Liver (tissue), 9 donors: ENCODE data around the gene TAS1R1. TPM values are rescaled to one million over a fixed set of nuclear protein-coding genes. Genes with fewer than 3 reads are reported as not detected.
A peak's percentile ranks its signal among the peaks of the same experiment; 100 is the strongest.

Experiments used
- DNase-seq: peaks from one replicate; pipeline ENCODE4 v3.0.0-alpha.2; 2017; ENCODE audit warnings: low spot score
- H3K27ac ChIP-seq, 2 donors: one replicate each; pipeline ENCODE4 v1.7.0; 2013; ENCODE audit warnings: inconsistent platforms in 2 of 2, low read length in 2 of 2, control low read depth in 1 of 2, low read depth in 1 of 2, mild to moderate bottlenecking in 1 of 2
- H3K27me3 ChIP-seq, 4 donors: one replicate each; pipeline versions ENCODE4 v1.6.1 to v1.7.0; 2013; ENCODE audit warnings: low read length in 3 of 4, inconsistent platforms in 1 of 4, mild to moderate bottlenecking in 1 of 4, moderate library complexity in 1 of 4; ENCODE audit not compliant: control insufficient read depth in 4 of 4, insufficient read depth in 4 of 4
- H3K36me3 ChIP-seq, 4 donors: one replicate each; pipeline versions ENCODE4 v1.6.1 to v1.7.0; 2013; ENCODE audit warnings: low read length in 3 of 4, mild to moderate bottlenecking in 3 of 4, low read depth in 1 of 4, moderate library complexity in 1 of 4; ENCODE audit not compliant: control insufficient read depth in 4 of 4, insufficient read depth in 3 of 4
- H3K4me1 ChIP-seq, 4 donors: one replicate each; pipeline versions ENCODE4 v1.6.1 to v1.7.0; 2013; ENCODE audit warnings: low read length in 3 of 4, mild to moderate bottlenecking in 3 of 4, moderate library complexity in 1 of 4; ENCODE audit not compliant: control insufficient read depth in 4 of 4, insufficient read depth in 4 of 4
- H3K4me3 ChIP-seq, 3 donors: one replicate each; pipeline versions ENCODE4 v1.6.1 to v1.7.0; 2013; ENCODE audit warnings: low read length in 3 of 3, control low read depth in 1 of 3, low read depth in 1 of 3, mild to moderate bottlenecking in 1 of 3
- H3K9ac ChIP-seq, 2 donors: one replicate each; pipeline ENCODE4 v1.7.0; 2013; ENCODE audit warnings: low read length in 2 of 2, mild to moderate bottlenecking in 2 of 2, moderate library complexity in 2 of 2, control low read depth in 1 of 2, low read depth in 1 of 2
- H3K9me3 ChIP-seq, 4 donors: one replicate each; pipeline versions ENCODE4 v1.6.1 to v1.7.0; 2013; ENCODE audit warnings: low read length in 3 of 4; ENCODE audit not compliant: control insufficient read depth in 4 of 4
- EGR1 ChIP-seq, 2 donors: IDR thresholded peaks; 2 replicates each; pipeline ENCODE4 v1.6.1; 2016 to 2018; ENCODE audit warnings: antibody characterized with exemption in 2 of 2, low read depth in 2 of 2
- FOXA1 ChIP-seq: IDR thresholded peaks from 2 replicates; pipeline ENCODE4 v1.6.1; 2016; ENCODE audit warnings: antibody characterized with exemption
- FOXA2 ChIP-seq: IDR thresholded peaks from 2 replicates; pipeline ENCODE4 v1.6.1; 2016; ENCODE audit warnings: antibody characterized with exemption
- GABPA ChIP-seq, 2 donors: IDR thresholded peaks in 1 of 2; conservative IDR thresholded peaks in 1 of 2; 2 replicates each; pipeline ENCODE4 v1.6.1; 2016; ENCODE audit warnings: antibody characterized with exemption in 2 of 2, mild to moderate bottlenecking in 1 of 2, moderate library complexity in 1 of 2
- HNF4A ChIP-seq, 2 donors: conservative IDR thresholded peaks; 2 replicates each; pipeline ENCODE4 v1.6.1; 2016; ENCODE audit warnings: antibody characterized with exemption in 2 of 2, mild to moderate bottlenecking in 2 of 2
- HNF4G ChIP-seq: IDR thresholded peaks from 2 replicates; pipeline ENCODE4 v1.6.1; 2016; ENCODE audit warnings: antibody characterized with exemption
- JUND ChIP-seq, 2 donors: IDR thresholded peaks; 2 replicates each; pipeline ENCODE4 v1.6.1; 2016; ENCODE audit warnings: antibody characterized with exemption in 2 of 2
- NR2F2 ChIP-seq: IDR thresholded peaks from 2 replicates; pipeline ENCODE4 v1.6.1; 2016; ENCODE audit warnings: antibody characterized with exemption
- RAD21 ChIP-seq, 2 donors: IDR thresholded peaks; 2 replicates each; pipeline ENCODE4 v1.6.1; 2016; ENCODE audit warnings: antibody characterized with exemption in 2 of 2, mild to moderate bottlenecking in 2 of 2
- RXRA ChIP-seq, 2 donors: IDR thresholded peaks; 2 replicates each; pipeline ENCODE4 v1.6.1; 2017 to 2018; ENCODE audit warnings: antibody characterized with exemption in 2 of 2, mild to moderate bottlenecking in 1 of 2
- SP1 ChIP-seq: IDR thresholded peaks from 2 replicates; pipeline ENCODE4 v1.6.1; 2018; ENCODE audit warnings: antibody characterized with exemption, mild to moderate bottlenecking
- TAF1 ChIP-seq: conservative IDR thresholded peaks from 2 replicates; pipeline ENCODE4 v1.6.1; 2016; ENCODE audit warnings: antibody characterized with exemption, mild to moderate bottlenecking
- YY1 ChIP-seq: IDR thresholded peaks from 2 replicates; pipeline ENCODE4 v1.6.1; 2016; ENCODE audit warnings: antibody characterized with exemption, mild to moderate bottlenecking
- WGBS: extraction: QIAGEN DNeasy Blood & Tissue Kit; methylation state at CpG from one replicate; pipeline ENCODE4 v1.1.7; 2013; 5-methylcytosine and 5-hydroxymethylcytosine counted together
- polyA plus RNA-seq, 2 donors: library from polyadenylated mRNA; stranded (reverse) in 1 of 2; unstranded in 1 of 2; fragments of 200-250 nt in 1 of 2; fragments of >200 nt in 1 of 2; fragmentation: Nextera tagmentation in 1 of 2; extraction: Ambion mirVana in 1 of 2; gene quantifications; one replicate each; pipeline versions ENCODE4 v1.2.1 to v1.2.3, GENCODE V29; 2013 to 2015
- total RNA-seq, 2 donors: library from RNA; depleted of rRNA; stranded (reverse); fragments of >200 nt; gene quantifications; one replicate each; pipeline ENCODE4 v1.2.3, GENCODE V29; 2014
- TF ChIP-seq, protein P1 (sequence below): IDR thresholded peaks from 2 replicates; pipeline ENCODE4 v1.6.1; 2016; ENCODE audit warnings: antibody characterized with exemption
- TF ChIP-seq, protein P2 (sequence below): fragments of 150-350 bp; IDR thresholded peaks from 2 replicates; pipeline ENCODE4 v1.5.1; 2017; ENCODE audit warnings: improper control_type of control experiment, low read depth, low read length; ENCODE audit not compliant: missing input control
- TF ChIP-seq, protein P3 (sequence below): IDR thresholded peaks from 2 replicates; pipeline ENCODE4 v1.6.1; 2016; ENCODE audit warnings: antibody characterized with exemption
- TF ChIP-seq, protein P4 (sequence below): IDR thresholded peaks from 2 replicates; pipeline ENCODE4 v1.6.1; 2016; ENCODE audit warnings: antibody characterized with exemption, mild to moderate bottlenecking
- TF ChIP-seq, protein P5 (sequence below): IDR thresholded peaks from 2 replicates; pipeline ENCODE4 v1.6.1; 2016; ENCODE audit warnings: antibody characterized with exemption
- donor health status: healthy.
- donor health status: healthy.
- donor health status: healthy.
- donor health status: healthy.
- donor health status: healthy.

The TAS1R1 gene
- total and polyA plus RNA-seq, 4 donors, result not detected

DNA sequence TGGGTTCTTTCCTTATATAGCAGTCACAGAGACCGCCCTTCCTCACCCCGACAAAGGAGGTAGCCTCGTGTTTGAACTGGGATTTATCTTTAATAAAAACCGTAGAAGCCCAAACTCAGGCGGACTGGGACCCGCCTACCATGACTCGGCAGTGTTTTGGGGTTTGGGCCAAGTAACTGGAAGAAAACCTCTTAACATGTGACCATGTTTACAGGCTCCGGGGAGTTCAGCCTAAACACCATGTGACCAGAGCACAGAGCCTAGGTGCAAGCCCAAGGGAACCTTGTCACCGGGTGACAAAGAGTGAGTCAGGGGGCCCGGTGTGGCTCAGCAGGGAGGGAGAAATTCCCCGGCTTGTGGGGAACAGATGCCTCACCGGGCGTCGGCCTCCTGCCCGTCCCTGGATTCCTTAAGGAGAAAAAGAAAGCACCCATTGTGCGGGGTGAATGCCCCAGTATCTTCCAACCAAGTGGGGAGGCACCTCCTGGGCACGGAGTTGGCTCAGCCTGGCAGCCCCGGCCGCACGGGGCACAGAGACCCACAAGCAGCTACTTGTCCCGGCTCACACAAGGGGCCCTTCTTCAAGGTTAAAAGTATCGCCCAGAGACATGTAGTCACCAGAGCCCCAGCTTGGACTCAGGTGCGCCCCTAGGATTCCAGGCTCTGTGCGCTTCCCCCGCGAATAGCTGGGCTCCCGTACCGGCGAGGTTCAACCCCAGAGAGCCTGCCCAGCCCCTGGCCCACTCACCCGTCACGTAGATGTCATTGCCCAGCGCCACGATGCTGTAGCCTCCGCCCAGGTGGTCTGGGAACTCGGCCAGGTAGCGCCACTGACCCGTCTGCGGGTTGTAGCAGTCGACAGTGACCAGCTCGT, 46.2 kb downstream of the TAS1R1 start:
- TF ChIP-seq, protein P1, sequence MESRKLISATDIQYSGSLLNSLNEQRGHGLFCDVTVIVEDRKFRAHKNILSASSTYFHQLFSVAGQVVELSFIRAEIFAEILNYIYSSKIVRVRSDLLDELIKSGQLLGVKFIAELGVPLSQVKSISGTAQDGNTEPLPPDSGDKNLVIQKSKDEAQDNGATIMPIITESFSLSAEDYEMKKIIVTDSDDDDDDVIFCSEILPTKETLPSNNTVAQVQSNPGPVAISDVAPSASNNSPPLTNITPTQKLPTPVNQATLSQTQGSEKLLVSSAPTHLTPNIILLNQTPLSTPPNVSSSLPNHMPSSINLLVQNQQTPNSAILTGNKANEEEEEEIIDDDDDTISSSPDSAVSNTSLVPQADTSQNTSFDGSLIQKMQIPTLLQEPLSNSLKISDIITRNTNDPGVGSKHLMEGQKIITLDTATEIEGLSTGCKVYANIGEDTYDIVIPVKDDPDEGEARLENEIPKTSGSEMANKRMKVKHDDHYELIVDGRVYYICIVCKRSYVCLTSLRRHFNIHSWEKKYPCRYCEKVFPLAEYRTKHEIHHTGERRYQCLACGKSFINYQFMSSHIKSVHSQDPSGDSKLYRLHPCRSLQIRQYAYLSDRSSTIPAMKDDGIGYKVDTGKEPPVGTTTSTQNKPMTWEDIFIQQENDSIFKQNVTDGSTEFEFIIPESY, result peak; percentile 77
- TF ChIP-seq RXRA (IDR thresholded peaks at IDR 0.05) (peak; percentile 55 to 82), FOXA1 (peak; percentile 66), EGR1 (IDR thresholded peaks at IDR 0.05; ENCODE audit: low read depth in 2 of 2) (no peak), JUND (IDR thresholded peaks at IDR 0.05) (peak; percentile 34 to 58), YY1 (peak; percentile 83), TAF1 (peak; percentile 65), GABPA (IDR thresholded peaks at IDR 0.05 in 1 of 2, conservative IDR thresholded peaks at IDR 0.05 in 1 of 2) (peak in 1 of 2 donors; percentile 45), HNF4A (conservative IDR thresholded peaks at IDR 0.05) (peak; percentile 33 to 75), NR2F2 (peak; percentile 34), RAD21 (IDR thresholded peaks at IDR 0.05) (peak; percentile 47 to 56), HNF4G (no peak), SP1 (peak; percentile 54), FOXA2 (peak; percentile 75)
- TF ChIP-seq, protein P2, sequence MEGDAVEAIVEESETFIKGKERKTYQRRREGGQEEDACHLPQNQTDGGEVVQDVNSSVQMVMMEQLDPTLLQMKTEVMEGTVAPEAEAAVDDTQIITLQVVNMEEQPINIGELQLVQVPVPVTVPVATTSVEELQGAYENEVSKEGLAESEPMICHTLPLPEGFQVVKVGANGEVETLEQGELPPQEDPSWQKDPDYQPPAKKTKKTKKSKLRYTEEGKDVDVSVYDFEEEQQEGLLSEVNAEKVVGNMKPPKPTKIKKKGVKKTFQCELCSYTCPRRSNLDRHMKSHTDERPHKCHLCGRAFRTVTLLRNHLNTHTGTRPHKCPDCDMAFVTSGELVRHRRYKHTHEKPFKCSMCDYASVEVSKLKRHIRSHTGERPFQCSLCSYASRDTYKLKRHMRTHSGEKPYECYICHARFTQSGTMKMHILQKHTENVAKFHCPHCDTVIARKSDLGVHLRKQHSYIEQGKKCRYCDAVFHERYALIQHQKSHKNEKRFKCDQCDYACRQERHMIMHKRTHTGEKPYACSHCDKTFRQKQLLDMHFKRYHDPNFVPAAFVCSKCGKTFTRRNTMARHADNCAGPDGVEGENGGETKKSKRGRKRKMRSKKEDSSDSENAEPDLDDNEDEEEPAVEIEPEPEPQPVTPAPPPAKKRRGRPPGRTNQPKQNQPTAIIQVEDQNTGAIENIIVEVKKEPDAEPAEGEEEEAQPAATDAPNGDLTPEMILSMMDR, result no peak
- TF ChIP-seq, protein P3, sequence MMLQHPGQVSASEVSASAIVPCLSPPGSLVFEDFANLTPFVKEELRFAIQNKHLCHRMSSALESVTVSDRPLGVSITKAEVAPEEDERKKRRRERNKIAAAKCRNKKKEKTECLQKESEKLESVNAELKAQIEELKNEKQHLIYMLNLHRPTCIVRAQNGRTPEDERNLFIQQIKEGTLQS, result no peak
- TF ChIP-seq, protein P4, sequence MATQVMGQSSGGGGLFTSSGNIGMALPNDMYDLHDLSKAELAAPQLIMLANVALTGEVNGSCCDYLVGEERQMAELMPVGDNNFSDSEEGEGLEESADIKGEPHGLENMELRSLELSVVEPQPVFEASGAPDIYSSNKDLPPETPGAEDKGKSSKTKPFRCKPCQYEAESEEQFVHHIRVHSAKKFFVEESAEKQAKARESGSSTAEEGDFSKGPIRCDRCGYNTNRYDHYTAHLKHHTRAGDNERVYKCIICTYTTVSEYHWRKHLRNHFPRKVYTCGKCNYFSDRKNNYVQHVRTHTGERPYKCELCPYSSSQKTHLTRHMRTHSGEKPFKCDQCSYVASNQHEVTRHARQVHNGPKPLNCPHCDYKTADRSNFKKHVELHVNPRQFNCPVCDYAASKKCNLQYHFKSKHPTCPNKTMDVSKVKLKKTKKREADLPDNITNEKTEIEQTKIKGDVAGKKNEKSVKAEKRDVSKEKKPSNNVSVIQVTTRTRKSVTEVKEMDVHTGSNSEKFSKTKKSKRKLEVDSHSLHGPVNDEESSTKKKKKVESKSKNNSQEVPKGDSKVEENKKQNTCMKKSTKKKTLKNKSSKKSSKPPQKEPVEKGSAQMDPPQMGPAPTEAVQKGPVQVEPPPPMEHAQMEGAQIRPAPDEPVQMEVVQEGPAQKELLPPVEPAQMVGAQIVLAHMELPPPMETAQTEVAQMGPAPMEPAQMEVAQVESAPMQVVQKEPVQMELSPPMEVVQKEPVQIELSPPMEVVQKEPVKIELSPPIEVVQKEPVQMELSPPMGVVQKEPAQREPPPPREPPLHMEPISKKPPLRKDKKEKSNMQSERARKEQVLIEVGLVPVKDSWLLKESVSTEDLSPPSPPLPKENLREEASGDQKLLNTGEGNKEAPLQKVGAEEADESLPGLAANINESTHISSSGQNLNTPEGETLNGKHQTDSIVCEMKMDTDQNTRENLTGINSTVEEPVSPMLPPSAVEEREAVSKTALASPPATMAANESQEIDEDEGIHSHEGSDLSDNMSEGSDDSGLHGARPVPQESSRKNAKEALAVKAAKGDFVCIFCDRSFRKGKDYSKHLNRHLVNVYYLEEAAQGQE, result peak; percentile 83
- TF ChIP-seq, protein P5, sequence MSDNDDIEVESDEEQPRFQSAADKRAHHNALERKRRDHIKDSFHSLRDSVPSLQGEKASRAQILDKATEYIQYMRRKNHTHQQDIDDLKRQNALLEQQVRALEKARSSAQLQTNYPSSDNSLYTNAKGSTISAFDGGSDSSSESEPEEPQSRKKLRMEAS, result peak; percentile 86
- H3K36me3 ChIP-seq, result peaks cover 5 to 13% (median 9%) of the 10 kb centered on the region in 4 donors
- H3K9me3 ChIP-seq, result no peaks in the 10 kb centered on the region
- peak; percentile 88 for DNase-seq
- peak overlapping the region; percentile 82 to 98 for H3K27ac ChIP-seq
- peak overlapping the region; percentile 61 to 84 for H3K9ac ChIP-seq
- H3K27me3 ChIP-seq, result no peaks in the 10 kb centered on the region
- H3K4me1 ChIP-seq, result peaks cover 11 to 60% (median 44%) of the 10 kb centered on the region in 4 donors
- peak overlapping the region; percentile 73 to 82 (median 78) for H3K4me3 ChIP-seq
- under 1% methylated on average over 40 of the region's 40 CpGs for whole genome bisulfite sequencing
